HG03342 (cell line): ENCODE results near the gene P2RY12.
"Not testable (repeated sequence)": the region's sequence is repeated elsewhere in the genome, so short reads cannot be mapped to it uniquely, and the experiment has no call there.

Experiments
- ATAC-seq: cut with Tn5 transposase; IDR thresholded peaks from one replicate; pipeline ENCODE4 v1.9.1; 2021; ENCODE audit warnings: mild to moderate bottlenecking, moderate library complexity; ENCODE audit not compliant: unreplicated experiment

P2RY12 gene

DNA sequence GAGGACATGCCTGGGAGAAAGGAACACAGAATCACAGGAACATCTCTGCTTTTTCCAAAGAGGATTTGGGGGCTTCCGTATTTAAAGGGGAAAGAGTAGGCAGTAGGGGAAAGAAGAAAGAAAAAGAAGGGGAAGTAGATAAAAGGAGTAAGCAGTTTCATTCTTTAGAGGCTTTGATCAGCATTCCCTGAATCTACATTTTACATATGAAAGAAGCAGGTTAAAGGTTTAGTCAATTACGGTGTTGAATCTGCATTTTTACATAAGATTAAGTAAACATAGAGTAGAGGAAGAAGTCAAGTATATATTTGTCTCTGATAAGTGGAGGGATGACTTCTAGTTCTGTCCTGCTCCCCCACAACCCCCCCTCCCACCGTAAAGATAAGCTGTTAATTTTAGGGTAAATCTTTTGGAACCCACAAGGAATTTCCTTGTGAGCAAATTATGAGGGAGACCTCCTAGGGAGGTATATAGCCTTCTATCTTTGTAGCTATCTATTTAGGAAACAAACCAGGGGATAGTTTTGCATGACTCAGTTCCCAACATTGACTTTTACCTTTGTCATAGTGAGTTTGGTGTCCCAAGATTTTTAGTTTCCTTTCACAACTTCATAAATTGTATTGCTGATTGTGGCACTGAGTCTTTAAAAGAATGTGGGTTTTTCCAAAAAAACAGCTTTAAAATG lies 8.7 kb upstream of the P2RY12 start:
- no peak for ATAC-seq

DNA sequence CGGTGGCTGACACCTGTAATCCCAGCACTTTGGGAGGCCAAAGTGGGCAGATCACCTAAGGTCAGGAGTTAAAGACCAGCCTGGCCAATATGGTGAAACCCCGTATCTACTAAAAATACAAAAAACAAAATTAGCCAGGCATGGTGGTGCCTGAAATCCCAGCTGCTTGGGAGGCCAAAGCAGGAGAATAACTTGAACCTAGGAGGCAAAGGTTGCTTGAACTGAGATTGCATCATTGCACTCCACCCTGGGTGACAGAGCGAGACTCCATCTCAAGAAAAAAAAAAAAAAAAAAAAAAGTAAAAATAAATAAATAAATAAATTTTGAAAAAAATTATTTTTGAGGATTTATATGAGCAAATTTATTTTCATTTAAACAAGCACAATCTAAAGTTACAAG lies 7.6 kb upstream of the P2RY12 start:
- ATAC-seq, result not testable (repeated sequence)

DNA sequence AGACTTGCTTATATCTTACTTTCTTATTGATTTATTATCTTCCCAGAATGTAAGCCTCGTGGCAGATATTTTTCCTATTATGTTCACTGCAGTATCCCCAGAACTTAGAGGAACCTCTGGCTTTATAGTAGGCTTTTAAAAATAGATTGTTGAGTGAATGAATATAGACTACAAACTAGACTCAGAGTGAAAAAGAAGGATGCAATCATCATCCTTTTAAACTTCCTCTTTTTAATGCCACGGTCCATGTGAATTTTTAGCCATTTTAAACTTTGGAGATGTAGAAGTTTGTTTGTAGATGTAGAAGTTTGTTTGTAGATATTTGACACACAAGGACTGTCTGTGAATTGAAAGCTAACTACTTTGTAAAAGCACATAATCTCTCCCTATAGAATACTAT lies 7.2 kb upstream of the P2RY12 start:
- no peak for ATAC-seq

DNA sequence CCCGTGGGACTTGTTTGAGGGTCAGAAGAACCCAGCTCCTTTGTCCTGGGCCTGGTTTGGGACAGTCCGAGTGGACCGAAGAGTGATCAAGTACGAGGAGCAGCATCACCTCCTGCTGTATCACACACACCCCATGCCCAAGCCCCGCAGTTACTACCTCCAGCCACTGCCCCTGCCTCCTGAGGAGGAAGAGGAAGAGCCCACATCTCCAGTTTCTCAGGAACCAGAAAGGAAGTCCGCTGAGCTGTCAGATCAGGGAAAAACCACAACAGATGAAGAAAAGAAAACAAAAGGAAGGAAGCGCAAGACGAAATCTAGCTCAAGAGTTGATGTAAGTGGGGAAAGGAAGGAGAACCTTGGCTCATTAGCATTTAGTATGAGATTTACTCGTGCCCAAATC lies 3.3 kb upstream of the P2RY12 start:
- peak; percentile 25 for ATAC-seq

DNA sequence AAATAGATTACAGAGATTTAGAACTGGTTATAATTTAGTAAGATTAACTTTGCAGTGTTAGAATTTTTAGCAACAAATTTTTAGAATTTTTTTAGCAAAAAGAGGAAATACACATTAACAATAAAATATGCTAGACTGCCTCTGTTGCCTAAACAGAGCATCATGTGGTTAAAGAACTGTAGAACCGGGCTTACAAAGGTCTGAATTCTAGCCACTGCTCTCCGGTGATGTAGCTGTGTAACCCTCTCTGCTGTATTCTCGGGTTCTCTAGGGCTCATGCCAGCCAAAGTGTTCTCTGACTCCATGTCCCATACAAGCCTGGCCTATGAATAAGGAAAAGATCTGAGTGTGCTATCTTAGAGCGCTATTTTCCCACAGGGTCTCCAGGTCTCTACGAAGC lies 2.9 kb upstream of the P2RY12 start:
- ATAC-seq, result peak; percentile 20

DNA sequence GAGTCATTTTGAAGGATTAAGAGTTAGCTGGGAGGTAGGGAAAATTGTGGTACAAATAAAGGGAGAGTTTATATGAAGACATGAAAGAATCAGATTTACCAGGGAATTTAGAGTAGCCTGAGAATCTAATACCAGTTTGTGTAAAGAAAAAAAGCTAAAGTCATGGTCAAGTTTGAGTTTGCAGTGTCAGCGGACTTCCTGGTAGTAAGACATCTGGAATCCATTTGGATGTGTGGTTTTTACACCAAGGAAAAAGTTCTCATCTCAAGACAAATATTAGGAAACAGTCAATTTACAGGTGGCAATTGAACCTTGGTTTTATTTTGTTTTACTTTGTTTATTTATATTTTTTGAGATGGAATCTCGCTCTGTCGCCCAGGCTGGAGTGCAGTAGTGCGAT lies 1.5 kb upstream of the P2RY12 start:
- ATAC-seq, result no peak

DNA sequence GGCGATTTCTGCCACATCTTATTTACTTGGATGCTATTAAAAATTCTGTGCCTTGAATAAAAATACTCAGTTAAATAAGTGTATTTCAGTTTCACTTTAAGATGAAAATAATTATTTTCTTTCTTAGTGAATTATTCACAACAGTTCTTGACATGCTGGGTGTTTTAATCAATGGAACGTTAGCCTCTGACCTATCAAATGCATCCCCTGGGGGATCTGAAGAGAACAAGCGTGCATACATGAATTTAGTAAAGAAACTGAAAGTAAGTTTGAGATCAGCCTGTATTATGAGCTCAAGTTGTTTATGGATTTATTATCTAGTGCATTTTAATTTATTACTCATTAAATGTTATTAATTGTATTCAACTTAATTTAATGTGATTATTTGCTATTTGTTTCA lies 597 bp downstream of the P2RY12 start:
- peak; percentile 45 for ATAC-seq

DNA sequence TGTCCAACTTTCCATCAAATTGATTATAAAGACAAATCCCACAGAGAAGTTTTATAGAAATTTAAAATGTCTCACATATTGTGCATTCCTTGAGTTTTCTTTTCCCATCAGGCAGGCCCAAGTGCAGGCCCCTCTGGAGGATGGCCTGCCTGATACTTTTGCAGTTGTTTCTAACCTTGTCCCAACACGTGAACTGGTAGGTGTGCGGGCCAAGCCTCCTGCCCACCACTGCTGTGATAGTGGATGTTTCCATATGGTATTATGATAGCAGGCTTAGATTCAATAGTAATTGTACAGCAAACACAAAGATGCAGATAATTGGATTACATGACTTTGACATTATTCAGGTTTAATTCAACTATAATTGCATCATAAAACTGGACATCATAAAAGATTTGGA lies 1.4 kb downstream of the P2RY12 start:
- no peak for ATAC-seq

DNA sequence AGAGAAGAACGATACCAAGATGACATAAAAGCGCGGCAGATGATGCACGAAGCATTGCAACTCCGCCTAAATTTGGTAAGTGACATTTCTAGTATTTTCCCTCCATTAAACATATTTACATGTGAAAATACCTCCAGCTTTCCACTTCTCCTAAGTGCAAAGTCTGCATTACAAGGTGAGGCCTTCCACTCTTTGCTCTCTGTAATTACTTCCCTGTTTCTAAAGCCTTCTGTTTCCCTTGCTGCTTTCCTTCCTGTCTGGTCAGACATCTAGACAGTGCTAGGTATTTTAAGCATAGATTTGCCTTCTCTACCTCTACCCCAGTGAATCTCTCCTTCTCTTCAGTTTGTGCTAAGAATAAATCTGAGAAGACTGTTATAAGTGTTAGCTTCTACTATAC lies 1.9 kb downstream of the P2RY12 start:
- peak; percentile 23 for ATAC-seq

DNA sequence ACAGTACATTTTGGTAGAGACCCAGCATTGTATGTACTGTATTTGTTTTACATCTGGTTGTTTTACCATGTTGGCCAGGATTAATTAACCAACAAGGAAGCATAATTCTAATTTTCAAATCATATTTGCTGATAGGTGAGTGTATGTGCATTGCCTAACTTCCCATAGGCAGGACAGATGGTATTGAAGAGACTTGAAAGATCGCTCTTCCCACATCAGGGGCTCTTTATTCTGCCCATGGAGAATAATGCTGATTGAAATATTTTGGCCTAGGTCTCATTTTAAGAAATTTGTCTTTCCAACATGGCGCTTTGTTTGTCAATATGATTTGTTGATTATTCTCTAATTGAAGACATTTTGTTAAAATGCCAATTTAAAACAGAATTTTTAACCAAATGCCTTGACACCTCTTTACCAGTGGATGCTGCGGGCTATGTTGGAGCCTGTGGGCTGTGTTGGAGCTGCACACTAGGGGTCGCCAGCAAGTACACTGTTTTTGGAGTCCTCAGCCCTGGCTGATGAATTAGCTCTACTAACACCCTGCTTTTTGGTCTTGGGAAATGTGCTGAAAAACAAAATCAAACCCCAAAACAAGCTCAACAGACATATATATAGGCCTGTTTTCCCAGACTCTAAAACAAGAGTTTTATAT lies 5.3 kb downstream of the P2RY12 start:
- ATAC-seq, result peak; percentile 44

DNA sequence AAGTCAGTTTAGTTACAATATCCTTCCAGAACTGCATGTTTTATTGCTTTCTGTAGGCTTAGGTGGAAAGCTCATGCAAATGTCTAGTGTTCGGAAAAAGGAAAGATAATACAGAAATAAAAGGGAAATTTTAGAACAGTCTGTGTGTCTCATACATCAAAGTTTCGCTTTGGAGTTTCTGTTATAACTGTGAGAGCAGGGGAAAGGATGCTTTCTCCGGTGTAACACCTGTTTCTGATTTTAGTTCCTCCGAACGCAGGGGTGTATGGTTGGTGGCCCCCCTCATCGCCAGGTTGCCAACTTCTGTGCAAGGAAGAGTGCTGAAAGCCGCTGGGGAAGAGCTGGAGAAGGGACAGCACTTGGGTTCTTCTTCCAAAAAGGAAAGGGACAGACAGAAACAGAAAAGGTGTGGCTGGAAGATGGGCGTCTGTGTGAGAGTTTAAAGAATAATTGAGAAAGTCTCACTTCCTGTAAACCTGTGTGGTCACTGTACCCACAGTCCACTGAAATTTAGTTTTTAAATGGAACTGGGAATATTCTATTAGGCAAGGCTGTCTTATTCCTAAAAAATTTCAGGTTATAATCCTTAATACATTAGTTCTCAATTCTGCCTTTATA lies 6.7 kb downstream of the P2RY12 start:
- ATAC-seq, result no peak

DNA sequence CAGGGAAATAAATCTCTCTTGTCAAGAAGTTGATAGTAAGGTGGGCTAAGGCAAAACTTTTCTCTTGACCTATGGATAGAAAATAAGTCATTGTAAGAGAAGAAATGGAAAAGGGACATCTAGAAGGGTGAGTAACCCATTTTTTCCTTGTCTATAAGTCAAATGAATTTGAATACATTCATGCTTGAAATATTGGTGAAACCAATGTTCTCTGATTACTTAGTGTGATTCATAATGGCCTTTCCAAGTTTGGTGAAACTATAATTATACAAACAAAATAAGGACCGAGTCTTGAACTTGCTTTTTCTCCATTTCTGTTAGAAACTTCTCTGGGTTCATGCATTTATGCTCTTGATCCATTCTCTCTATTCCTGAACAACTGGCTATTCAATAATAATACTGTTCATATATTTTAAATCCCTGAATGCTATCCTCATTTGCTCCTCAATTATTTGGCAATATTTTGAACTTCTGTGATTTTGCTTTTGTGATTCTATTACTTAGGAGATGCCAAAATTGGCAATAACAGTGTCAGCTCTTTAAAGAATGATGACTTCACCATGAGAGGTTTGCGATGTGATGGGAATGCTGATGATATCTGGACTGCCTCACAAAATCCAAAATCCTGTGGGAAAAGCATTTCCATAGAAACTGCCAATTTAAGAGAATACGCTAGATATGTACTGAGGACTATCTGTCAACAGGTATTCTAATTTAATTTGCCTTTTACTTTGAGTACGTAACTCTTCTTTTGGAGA lies 12.3 kb downstream of the P2RY12 start:
- ATAC-seq, result no peak

DNA sequence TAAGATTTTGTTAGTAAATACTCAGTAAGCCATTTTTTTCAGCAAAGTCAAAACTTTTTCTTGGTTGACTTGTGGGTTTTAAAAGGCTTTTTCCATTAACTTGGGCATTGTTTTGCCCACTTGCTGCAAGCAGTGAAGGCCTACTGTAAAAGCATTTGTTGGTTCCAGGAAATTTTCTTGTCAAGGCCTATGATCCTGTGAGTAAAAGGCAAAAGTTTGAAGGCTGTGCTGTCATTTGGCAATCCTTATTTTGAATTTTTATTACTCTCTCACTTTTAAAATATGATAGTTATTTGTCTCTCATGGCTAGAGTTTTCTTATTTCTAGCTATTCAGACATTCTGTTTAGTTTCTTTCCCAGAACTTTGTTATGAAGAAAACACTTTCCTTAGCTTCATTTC lies 13.0 kb downstream of the P2RY12 start:
- ATAC-seq, result no peak

DNA sequence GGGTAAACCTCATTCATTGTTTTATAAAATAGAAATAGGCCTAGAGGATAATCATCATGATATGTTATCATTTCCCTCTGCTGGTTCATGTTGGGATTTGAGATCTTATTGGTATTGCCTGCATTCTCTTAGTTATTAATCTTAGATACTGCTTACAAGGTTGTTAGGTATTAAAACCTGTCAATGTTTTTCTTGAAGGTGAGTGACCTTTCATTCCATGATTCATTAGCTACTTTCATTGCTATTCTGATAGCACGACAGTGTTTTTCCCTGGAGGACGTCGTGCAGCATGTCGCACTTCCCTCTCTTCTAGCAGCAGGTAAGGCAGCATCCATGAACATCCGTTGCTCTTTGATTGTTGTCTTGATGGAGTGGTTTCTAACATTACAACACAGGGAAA lies 17.1 kb downstream of the P2RY12 start:
- no peak for ATAC-seq

DNA sequence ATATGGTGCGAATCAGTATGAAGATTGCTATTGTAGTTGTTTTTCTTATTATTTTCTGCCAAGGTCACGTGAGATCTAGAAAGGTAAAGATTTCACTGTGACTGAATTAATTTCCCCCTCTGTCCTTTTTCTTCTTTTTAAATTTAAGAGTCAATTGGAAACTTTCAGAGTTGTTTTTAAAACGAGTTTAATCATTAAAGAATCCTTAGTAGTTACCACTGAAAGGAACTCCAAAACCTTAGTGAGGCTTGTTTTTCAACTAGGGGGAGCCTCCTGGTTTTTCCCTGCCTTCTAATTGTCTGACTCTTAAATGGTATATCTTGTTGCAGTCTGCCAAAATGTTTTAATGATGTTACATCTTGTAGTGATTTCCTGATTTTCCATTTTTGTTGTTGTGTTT lies 17.6 kb downstream of the P2RY12 start:
- no peak for ATAC-seq

DNA sequence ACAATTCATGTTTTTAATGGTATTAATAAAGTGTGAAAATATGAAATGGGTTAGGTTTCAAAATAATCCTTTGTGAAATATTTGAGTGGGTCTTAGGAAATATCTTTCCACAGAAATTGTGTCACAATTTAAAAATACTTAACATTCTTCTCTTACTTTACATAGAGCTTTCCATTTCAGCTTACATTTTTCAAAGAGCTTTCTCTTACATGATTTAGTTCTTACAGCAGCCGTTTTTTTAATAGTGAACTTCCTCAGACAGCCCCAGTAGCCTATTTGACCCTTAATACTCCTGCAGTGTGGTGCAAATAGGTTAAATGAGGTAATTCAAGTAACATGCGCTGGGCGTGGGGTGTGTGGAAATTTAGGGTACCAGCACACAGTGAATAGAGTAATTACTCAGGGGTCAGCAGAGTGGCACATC lies 21.8 kb downstream of the P2RY12 start:
- ATAC-seq, result no peak

DNA sequence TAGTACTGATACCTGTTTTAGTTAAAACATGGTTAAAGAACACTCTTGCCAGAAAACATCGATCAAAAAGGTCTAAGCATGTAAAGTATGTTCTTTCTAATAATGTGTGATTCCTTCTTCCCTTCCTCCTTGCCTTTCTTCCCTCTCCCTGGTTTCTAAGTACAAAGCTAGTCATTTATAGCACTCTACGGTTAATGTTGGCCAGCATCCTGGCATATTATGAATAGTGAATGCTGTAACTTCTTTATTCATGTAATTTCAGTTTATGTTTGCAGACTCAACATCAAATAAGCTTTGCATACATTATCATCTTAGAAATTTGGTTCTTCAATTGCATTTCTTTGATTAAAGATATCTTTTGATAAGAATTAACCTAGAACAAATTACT lies 27.1 kb downstream of the P2RY12 start:
- no peak for ATAC-seq

DNA sequence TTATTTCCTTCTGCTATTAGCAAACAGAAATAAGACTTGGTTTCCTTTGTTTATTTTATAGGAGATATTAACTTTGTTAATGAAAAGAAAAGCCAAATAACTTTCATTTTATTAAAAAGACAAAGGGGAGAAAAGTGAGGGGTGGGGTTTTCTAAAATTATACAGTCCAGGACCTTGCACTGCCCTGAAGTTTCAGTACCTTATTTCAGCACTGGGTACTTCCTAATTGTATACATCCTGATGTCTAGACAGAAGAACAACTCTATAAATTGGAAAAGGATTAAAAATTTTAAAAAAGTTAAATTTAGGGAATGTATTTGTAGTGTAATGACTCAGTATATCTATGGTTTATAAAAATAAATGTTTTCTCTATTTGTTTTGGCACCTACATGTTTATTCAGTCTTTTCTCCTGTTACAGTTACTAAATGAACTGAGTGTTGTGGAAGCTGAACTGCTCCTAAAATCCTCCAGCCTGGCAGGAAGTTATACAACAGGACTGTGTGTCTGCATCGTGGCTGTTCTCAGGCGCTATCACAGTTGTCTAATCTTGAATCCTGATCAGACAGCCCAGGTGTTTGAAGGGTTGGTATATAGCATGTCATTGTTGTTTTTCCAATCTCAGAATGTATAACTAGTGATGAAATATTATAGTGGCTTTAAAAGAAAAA lies 27.6 kb downstream of the P2RY12 start:
- ATAC-seq, result no peak

DNA sequence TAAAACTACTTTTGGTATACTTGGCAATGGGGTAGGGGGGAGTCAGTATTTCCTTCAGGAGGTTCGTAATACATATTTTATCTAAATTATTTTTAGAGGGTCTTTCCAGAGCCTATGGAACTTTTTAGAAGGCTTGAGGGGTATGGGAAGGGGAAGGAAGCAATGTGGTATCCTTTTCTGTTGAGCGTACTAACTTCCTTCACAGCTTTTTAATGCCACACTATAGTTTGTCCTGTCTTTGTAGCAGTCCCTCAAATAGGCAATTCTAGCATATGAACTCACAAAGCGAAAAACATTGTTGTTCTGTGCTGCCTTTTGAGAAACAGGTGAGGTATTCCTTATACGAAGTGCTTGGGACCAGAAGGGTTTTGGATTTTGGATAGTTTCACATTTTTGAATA lies 32.9 kb downstream of the P2RY12 start:
- ATAC-seq, result peak; percentile 27

DNA sequence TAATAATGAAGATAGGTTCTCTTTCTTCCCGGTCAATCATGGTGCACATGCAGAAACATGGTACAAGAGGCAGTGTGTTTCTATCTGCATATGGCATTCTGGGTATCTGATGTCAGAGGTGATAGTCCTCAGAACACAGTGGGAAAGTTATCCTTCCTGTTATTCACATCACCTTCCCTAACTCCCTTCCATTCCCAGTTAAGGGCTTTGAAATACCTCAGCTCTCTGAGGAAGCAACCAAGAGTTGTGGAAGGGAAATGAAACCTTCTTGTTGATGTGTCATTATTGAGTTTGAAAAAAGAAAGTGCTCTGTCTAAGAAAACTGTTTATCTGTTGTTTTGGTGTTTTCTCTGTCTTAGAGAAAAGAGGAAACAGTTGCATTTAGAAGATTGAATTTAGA lies 33.3 kb downstream of the P2RY12 start:
- ATAC-seq, result peak; percentile 93

DNA sequence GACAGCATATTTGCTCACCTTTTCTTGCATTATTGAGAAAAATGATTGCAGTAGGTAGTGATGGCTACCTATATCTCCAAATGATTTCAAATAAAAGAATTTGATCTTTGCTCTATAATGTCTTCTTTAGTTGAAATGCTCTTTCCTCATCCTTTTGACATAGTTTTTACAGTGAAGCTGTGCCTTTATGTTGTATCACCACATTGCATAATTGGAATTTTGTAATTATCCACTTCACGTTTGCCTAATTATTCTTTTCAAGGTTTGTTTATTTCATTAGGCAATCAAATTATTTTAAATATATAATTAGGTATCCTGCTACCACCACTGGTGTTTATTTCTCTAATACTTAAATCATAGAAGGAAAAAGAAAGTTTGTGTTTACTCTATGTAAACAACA lies 33.9 kb downstream of the P2RY12 start:
- no peak for ATAC-seq
